Mucosa of rectum (tissue), 2 donors: Measurements from ENCODE around the gene PCBP3.

Experiments used
- H3K27ac ChIP-seq, 2 donors: one replicate each; pipeline ENCODE4 v1.7.0; 2013; ENCODE audit warnings: inconsistent platforms in 2 of 2, low read depth in 2 of 2, low read length in 2 of 2
- H3K27me3 ChIP-seq, 2 donors: one replicate each; pipeline ENCODE4 v1.7.0; 2013; ENCODE audit warnings: low read length in 2 of 2; ENCODE audit not compliant: control insufficient read depth in 2 of 2, insufficient read depth in 2 of 2
- H3K36me3 ChIP-seq, 2 donors: one replicate each; pipeline ENCODE4 v1.7.0; 2013; ENCODE audit warnings: low read length in 2 of 2; ENCODE audit not compliant: control insufficient read depth in 2 of 2, insufficient read depth in 2 of 2
- H3K4me1 ChIP-seq, 2 donors: one replicate each; pipeline ENCODE4 v1.7.0; 2013; ENCODE audit warnings: low read length in 2 of 2, mild to moderate bottlenecking in 1 of 2; ENCODE audit not compliant: control insufficient read depth in 2 of 2, insufficient read depth in 2 of 2
- H3K4me3 ChIP-seq, 2 donors: one replicate each; pipeline ENCODE4 v1.7.0; 2013; ENCODE audit warnings: low read length in 2 of 2
- H3K9ac ChIP-seq, 2 donors: one replicate each; pipeline ENCODE4 v1.7.0; 2013; ENCODE audit warnings: low read length in 2 of 2, low read depth in 1 of 2, mild to moderate bottlenecking in 1 of 2
- H3K9me3 ChIP-seq, 2 donors: one replicate each; pipeline ENCODE4 v1.7.0; 2013; ENCODE audit warnings: low read length in 2 of 2; ENCODE audit not compliant: control insufficient read depth in 2 of 2
- donor health status: healthy.
- donor health status: Normal muscosa, but diverticular disease.

The PCBP3 gene

DNA sequence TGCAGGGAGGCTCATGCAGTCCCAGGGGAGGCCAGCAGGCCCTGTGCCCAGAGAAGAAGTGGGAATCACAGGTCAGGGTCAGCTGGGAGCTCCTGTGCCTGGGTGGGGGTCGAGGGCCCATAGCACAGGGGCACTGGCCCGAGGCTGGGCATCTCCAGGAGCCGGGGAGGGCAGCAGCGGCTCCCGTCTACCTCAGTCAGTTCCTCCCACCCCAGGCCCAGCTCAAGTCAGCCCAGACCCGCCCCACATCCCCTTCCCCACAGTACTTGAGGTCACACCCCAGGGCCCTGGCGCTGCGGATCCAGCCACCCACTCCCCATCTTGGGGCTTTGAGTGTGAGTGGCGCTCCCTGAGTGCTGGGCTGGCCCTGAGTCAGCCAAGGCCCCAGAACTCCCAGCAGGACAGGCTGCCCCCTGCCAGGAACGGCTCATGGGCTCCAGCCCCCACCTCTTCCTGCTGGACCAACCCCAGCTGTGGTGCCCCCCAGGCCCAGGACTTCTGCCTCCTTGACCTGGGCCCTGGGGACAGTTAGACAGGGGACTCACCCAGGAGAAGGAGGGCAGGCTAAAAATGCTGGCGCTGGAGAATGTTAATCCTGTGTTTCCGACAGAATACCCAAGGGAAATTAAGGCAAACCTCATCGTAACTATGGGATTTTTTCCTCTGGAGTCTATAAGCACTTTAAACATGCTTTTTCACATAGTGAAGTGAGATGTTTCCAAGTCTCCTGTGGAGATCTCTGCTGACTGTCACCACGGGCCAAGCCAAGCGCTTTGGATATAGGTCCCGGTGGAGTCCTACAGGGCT, 269.3 kb downstream of the PCBP3 start:
- no peaks in the 10 kb centered on the region for H3K36me3 ChIP-seq
- H3K4me1 ChIP-seq, result no peaks in the 10 kb centered on the region
- no peak overlapping the region for H3K9ac ChIP-seq
- no peak overlapping the region for H3K27ac ChIP-seq
- no peaks in the 10 kb centered on the region for H3K9me3 ChIP-seq
- H3K27me3 ChIP-seq, result no peaks in the 10 kb centered on the region
- H3K4me3 ChIP-seq, result no peak overlapping the region

DNA sequence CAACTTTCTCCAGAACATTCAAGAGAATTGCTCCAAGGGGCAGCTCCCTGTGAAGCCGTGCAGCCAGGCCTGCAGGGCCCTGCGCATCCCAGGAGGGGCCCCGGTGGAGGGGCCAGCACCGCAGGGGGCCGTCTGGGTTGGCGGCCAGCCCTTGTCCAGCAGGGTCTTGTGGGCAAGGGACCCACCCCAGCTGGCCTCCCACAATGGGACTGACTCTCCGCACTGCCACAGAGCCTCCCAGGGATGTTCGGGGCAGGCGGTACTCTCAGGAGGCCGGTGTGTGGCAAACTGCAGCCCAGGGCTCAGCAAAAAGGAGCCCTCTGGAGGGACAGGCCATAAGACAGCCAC, 269.9 kb downstream of the PCBP3 start:
- H3K27ac ChIP-seq, result no peak overlapping the region

DNA sequence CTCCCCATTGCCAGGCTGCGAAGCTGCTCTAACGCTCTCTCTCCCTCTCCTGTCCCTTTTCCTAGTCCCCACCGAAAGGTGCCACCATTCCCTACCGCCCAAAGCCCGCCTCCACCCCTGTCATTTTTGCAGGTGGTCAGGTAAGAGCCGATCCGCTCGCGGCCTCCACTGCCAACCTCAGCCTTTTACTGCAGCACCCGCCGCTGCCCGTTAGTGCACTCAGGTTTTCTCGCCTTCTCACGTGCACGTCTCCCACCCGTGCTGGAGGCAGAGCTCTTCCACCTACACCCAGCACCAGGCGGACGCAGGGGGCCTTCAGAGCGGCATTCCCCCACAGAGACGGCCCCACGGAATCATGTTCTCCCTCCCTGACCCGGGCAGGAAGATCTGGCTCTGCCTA, 270.4 kb downstream of the PCBP3 start:
- no peaks in the 10 kb centered on the region for H3K36me3 ChIP-seq
- H3K27ac ChIP-seq, result no peak overlapping the region
- no peak overlapping the region for H3K9ac ChIP-seq
- H3K4me1 ChIP-seq, result no peaks in the 10 kb centered on the region
- no peaks in the 10 kb centered on the region for H3K27me3 ChIP-seq
- no peaks in the 10 kb centered on the region for H3K9me3 ChIP-seq
- no peak overlapping the region for H3K4me3 ChIP-seq

More for the DNA sequence above, 269.9 kb downstream of the PCBP3 start:
- H3K4me1 ChIP-seq, result no peaks in the 10 kb centered on the region
- no peaks in the 10 kb centered on the region for H3K9me3 ChIP-seq
- H3K4me3 ChIP-seq, result no peak overlapping the region
- H3K36me3 ChIP-seq, result no peaks in the 10 kb centered on the region
- no peak overlapping the region for H3K9ac ChIP-seq
- no peaks in the 10 kb centered on the region for H3K27me3 ChIP-seq

DNA sequence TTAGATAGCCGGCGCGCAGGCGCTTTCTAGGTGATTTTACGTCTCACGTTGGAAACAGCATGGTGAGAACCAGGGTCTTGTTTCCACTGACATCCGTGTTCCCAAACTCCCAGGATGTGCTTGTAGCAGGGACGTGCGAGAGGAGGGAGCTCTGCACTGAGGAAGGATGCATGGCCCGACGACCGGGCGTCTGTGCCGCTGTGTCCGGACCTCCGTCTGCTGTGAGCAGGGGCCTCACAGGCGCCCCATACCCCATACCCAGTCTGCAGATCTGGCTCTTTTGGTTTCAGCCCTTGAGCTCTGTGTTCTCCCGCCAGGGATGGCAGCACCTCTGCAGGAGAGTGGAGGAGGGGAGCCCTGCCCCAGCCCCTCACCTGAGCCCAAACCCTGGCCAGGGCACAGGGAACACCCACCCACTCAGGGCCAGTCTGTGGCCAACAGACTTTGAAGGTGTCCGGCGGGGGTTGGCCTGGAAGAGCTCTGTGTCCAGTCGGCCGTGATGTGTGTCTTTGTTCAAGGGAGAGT, 270.9 kb downstream of the PCBP3 start:
- Histone ChIP-seq H3K4me1 (no peaks in the 10 kb centered on the region), H3K27ac (no peak overlapping the region)

DNA sequence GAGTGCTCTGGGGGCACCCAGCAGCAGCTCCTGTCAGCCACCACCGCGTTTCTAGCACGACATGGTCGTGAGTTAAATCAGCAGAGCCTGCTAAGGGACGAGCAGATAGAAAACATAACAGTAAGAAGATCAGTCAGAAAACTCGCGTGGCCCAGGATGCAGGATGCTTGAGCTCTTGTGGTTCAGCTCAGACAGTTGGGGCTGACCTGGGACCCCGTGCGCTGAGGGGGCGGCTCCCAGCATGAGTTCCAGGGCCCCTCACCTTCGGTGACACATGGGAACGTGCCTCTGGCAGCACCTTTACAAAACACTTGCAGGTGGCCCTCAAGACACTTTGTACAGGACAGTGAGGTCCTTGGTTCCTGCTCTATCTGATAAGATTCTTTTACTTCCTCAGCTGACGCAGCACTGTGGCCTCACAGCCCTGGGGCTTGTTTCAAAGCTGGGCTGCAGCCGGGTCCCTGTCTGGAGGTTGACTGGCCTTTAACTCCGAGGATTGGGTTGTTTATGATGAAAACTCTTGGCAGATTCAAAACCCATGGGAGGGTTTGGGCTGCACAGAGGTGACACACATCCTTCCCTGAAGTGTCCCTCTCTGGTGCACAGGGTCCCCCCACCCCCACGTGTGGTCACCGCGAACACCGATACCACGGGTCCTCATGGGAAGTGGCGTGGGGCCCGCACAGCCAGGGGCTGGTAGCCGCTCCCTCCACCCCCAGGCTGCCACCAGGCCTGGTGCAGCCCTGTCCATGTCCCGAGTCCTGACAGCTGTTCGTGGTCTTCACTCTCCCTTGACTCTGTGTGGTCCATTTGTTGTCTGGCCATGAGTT, 272.7 kb downstream of the PCBP3 start:
- no peaks in the 10 kb centered on the region for H3K4me1 ChIP-seq
- no peaks in the 10 kb centered on the region for H3K36me3 ChIP-seq
- no peak overlapping the region for H3K27ac ChIP-seq
- no peaks in the 10 kb centered on the region for H3K27me3 ChIP-seq
- no peaks in the 10 kb centered on the region for H3K9me3 ChIP-seq
- no peak overlapping the region for H3K4me3 ChIP-seq
- no peak overlapping the region for H3K9ac ChIP-seq

More for the DNA sequence above, 270.9 kb downstream of the PCBP3 start:
- Histone ChIP-seq H3K9ac (no peak overlapping the region), H3K9me3 (no peaks in the 10 kb centered on the region), H3K27me3 (no peaks in the 10 kb centered on the region), H3K4me3 (no peak overlapping the region), H3K36me3 (no peaks in the 10 kb centered on the region)

DNA sequence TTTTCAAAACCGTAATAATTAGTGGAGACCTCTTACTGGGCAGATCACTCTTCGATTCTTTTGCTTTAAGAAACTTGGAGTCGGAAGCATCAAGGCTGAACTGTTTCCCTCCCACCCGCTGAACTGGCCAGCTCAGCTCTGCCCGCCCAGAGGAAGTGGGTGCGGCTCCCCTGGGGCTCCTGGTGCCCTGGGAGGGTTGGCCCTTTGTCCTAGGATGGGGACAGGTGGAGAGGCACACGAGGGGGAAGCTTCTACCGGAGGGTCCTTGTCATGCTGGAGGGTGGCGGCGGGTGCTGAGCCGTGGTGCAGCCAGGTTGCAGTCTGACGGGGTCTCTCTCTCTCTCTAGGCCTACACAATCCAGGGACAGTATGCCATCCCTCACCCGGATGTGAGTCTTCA, 273.7 kb downstream of the PCBP3 start:
- no peaks in the 10 kb centered on the region for H3K4me1 ChIP-seq
- no peak overlapping the region for H3K9ac ChIP-seq
- H3K27me3 ChIP-seq, result no peaks in the 10 kb centered on the region
- no peaks in the 10 kb centered on the region for H3K36me3 ChIP-seq
- no peak overlapping the region for H3K4me3 ChIP-seq
- no peaks in the 10 kb centered on the region for H3K9me3 ChIP-seq
- no peak overlapping the region for H3K27ac ChIP-seq

DNA sequence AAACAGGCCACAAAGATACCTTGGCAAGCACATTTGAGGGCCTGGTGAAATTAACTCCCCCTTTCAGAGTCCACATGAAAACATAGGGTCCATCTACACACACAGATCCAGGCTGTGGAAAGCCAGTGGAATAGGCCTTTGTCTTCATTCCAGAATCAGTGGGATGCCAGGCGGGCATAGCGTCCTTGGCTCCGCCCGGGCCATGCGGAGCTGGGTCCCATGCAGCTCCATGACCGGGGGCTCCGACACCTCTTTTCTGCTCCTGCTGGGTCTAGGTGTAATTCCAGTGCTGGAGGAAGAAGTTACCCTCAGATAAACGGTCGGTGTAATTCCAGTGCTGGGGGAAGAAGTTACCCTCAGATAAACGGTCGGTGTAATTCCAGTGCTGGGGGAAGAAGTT, 274.5 kb downstream of the PCBP3 start:
- no peaks in the 10 kb centered on the region for H3K9me3 ChIP-seq
- no peak overlapping the region for H3K27ac ChIP-seq
- no peaks in the 10 kb centered on the region for H3K36me3 ChIP-seq
- H3K4me1 ChIP-seq, result no peaks in the 10 kb centered on the region
- no peaks in the 10 kb centered on the region for H3K27me3 ChIP-seq
- no peak overlapping the region for H3K9ac ChIP-seq
- H3K4me3 ChIP-seq, result no peak overlapping the region

DNA sequence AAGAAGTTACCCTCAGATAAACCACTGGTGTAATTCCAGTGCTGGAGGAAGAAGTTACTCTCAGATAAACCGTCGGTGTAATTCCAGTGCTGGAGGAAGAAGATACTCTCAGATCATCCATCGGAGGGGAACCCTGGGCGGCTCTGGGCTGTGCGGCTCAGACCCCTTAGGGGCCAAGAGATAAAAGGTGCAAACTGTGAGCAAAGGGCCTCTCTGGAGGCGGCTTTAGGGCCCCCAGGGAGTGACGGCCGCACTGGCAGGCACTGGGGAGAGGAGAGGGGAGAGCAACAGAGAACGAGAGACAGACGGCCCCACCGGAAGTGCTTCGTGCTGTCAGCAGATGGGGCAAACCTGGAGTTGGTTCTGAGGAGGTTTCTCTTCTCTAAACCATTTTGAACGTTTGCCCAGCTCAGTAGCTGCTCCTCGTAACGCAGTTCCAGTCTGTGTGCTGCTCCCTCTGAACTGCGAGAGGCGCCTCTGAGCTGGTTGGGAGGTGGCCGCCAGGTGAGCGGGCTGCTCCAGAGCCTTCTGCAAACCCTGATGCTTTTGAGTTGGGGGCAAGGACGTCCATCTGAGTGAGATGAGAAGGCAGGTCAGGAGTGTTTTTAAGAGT, 275.4 kb downstream of the PCBP3 start:
- Histone ChIP-seq H3K4me3 (no peak overlapping the region), H3K4me1 (no peaks in the 10 kb centered on the region), H3K9ac (no peak overlapping the region), H3K27me3 (no peaks in the 10 kb centered on the region), H3K9me3 (no peaks in the 10 kb centered on the region), H3K36me3 (no peaks in the 10 kb centered on the region), H3K27ac (no peak overlapping the region)

DNA sequence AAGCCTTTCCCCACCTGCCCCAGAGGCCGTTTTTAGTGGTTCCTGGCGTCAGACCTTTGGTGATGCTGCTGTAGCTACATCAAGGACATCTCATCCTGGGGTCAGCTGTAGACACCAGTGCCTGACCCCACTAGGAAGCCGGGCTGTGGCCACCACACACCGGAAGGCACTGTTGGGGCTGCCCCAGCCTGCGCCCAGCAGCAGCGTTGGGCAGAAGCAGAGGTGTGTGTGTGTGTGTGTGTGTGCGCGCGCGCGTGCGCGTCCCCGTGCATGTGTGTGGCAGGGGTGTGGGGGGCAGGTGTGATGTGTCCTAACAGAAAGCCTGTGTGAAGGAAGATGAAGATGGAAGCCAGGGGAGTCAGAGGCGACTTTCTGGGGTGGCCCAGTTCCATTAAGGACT, 276.1 kb downstream of the PCBP3 start:
- no peaks in the 10 kb centered on the region for H3K27me3 ChIP-seq
- no peaks in the 10 kb centered on the region for H3K9me3 ChIP-seq
- H3K9ac ChIP-seq, result no peak overlapping the region
- H3K27ac ChIP-seq, result no peak overlapping the region
- no peak overlapping the region for H3K4me3 ChIP-seq
- H3K4me1 ChIP-seq, result no peaks in the 10 kb centered on the region
- H3K36me3 ChIP-seq, result no peaks in the 10 kb centered on the region
